Measurements from ENCODE around the gene YBX1. TPM values are rescaled to one million over a fixed set of nuclear protein-coding genes. Genes with fewer than 3 reads are reported as not detected.

The YBX1 gene
- total and polyA plus RNA-seq, 2 of the 13 experiments (the other 11 are each of a cell fraction or from before 2014, with no cell fraction given): 339 to 628 TPM

GRCh38 chr1:42735056-42735455, 52.8 kb downstream of the YBX1 start:
- H3K4me2 ChIP-seq (ENCODE audit: low read depth, low read length): no peak overlapping the region
- TF ChIP-seq ARNTL (CRISPR knock-in tag; IDR thresholded peaks at IDR 0.05) (no peak), PAF1 (CRISPR knock-in tag; IDR thresholded peaks at IDR 0.05) (no peak), ZNF713 (CRISPR knock-in tag; IDR thresholded peaks at IDR 0.05) (no peak), RFX5 (IDR thresholded peaks at IDR 0.05; ENCODE audit: low read depth, low read length) (no peak), ZNF75D (CRISPR knock-in tag; IDR thresholded peaks at IDR 0.05; ENCODE audit: borderline replicate concordance) (no peak), ZC3H4 (CRISPR knock-in tag; IDR thresholded peaks at IDR 0.05; ENCODE audit: borderline replicate concordance) (no peak), ZNF30 (CRISPR knock-in tag; IDR thresholded peaks at IDR 0.05) (no peak), MEF2D (CRISPR knock-in tag; IDR thresholded peaks at IDR 0.05) (no peak), NONO (IDR thresholded peaks at IDR 0.05) (no peak), NONO (CRISPR knock-in tag; conservative IDR thresholded peaks at IDR 0.05) (no peak), FLYWCH1 (CRISPR knock-in tag; IDR thresholded peaks at IDR 0.05) (no peak)
- TF ChIP-seq, protein P1, sequence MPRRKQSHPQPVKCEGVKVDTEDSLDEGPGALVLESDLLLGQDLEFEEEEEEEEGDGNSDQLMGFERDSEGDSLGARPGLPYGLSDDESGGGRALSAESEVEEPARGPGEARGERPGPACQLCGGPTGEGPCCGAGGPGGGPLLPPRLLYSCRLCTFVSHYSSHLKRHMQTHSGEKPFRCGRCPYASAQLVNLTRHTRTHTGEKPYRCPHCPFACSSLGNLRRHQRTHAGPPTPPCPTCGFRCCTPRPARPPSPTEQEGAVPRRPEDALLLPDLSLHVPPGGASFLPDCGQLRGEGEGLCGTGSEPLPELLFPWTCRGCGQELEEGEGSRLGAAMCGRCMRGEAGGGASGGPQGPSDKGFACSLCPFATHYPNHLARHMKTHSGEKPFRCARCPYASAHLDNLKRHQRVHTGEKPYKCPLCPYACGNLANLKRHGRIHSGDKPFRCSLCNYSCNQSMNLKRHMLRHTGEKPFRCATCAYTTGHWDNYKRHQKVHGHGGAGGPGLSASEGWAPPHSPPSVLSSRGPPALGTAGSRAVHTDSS (CRISPR knock-in tag; conservative IDR thresholded peaks at IDR 0.05): no peak
- TF ChIP-seq, protein P2, sequence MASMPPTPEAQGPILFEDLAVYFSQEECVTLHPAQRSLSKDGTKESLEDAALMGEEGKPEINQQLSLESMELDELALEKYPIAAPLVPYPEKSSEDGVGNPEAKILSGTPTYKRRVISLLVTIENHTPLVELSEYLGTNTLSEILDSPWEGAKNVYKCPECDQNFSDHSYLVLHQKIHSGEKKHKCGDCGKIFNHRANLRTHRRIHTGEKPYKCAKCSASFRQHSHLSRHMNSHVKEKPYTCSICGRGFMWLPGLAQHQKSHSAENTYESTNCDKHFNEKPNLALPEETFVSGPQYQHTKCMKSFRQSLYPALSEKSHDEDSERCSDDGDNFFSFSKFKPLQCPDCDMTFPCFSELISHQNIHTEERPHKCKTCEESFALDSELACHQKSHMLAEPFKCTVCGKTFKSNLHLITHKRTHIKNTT (CRISPR knock-in tag; IDR thresholded peaks at IDR 0.05): no peak
- no peaks in the 10 kb centered on the region for H3K79me2 ChIP-seq (ENCODE audit: insufficient read depth, low read length)
- ChIA-PET POLR2A (no interaction called here), CTCF (ENCODE audit: low intra/inter-chr PET ratio, low total read pairs) (no interaction called here)
- FAIRE-seq (no peak), DNase-seq (ENCODE audit: low spot score) (no peak), ATAC-seq (no peak)
- WGBS (ENCODE audit: low lambda C conversion rate): 95% methylated on average over 3 of the region's 11 CpGs
- no peaks in the 10 kb centered on the region for H3K27me3 ChIP-seq (ENCODE audit: control insufficient read depth in 1 of 2, insufficient read depth in 2 of 2, low read length in 2 of 2)
- peaks cover 56% of the 10 kb centered on the region for H3K4me1 ChIP-seq (ENCODE audit: insufficient read depth, low read length)
- no TSS peak for BruUV-seq (replicated peaks)
- H3K36me3 ChIP-seq (replicated peaks in 1 of 2; ENCODE audit: control insufficient read depth in 1 of 2, insufficient read depth in 2 of 2, low read length in 2 of 2): no peaks in the 10 kb centered on the region
- no peak overlapping the region for H3K9ac ChIP-seq (ENCODE audit: insufficient read depth, low read depth, low read length)
- intact Hi-C loops (cut with micrococcal nuclease; ENCODE audit: unreplicated experiment): no loop called here
- in situ Hi-C loops (cut with HindIII; ENCODE audit: extremely low pct_ligation_motif_present, low pct_unique_long_range_greater_than_20kb): loop anchor here (25.0 kb wide), 1 partner anchor 398 kb away; the partner anchor contains the start of gene FOXJ3
- no peaks in the 10 kb centered on the region for H3K9me3 ChIP-seq (ENCODE audit: low read length)
- no peak overlapping the region for H2AFZ ChIP-seq (ENCODE audit: low read length)
- no peak overlapping the region for H3K4me3 ChIP-seq (replicated peaks in 1 of 3; ENCODE audit: insufficient read depth in 1 of 3, low read depth in 2 of 3, low read length in 3 of 3)
- H4K20me1 ChIP-seq (ENCODE audit: insufficient read depth, low read length): no peaks in the 10 kb centered on the region
- H3K27ac ChIP-seq (ENCODE audit: extremely low read length, insufficient read depth, low read length): no peak overlapping the region

Measured in HepG2 (cell line).